GM21367 (cell line): Measurements from ENCODE around the gene LHFPL2.
"Not testable (repeated sequence)": the region's sequence is repeated elsewhere in the genome, so short reads cannot be mapped to it uniquely, and the experiment has no call there.

Experiments
- ATAC-seq: cut with Tn5 transposase; IDR thresholded peaks from one replicate; pipeline ENCODE4 v1.9.1; 2021; ENCODE audit not compliant: unreplicated experiment

Gene LHFPL2

GRCh38 chr5:78621291-78621738 lies 27.3 kb downstream of the LHFPL2 start:
- no peak for ATAC-seq

DNA sequence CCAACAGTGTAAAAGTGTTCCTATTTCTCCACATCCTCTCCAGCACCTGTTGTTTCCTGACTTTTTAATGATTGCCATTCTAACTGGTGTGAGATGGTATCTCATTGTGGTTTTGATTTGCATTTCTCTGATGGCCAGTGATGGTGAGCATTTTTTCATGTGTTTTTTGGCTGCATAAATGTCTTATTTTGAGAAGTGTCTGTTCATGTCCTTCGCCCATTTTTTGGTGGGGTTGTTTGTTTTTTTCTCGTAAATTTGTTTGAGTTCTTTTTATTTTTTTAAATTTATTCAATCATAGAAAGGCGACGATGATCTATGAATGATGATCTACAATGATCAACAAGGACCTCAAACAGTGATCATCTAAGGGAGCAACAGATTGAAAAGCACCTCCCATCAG lies 28.5 kb downstream of the LHFPL2 start:
- ATAC-seq: not testable (repeated sequence)

GRCh38 chr5:78618303-78618702 lies 30.3 kb downstream of the LHFPL2 start:
- no peak for ATAC-seq

GRCh38 chr5:78615697-78616096 lies 32.9 kb downstream of the LHFPL2 start:
- ATAC-seq: no peak

GRCh38 chr5:78614816-78615215 lies 33.8 kb downstream of the LHFPL2 start:
- ATAC-seq: no peak

GRCh38 chr5:78613756-78614155 lies 34.8 kb downstream of the LHFPL2 start:
- ATAC-seq: no peak

GRCh38 chr5:78613151-78613533 lies 35.4 kb downstream of the LHFPL2 start:
- no peak for ATAC-seq

- ATAC-seq: no peak
Observed at GRCh38 chr5:78612227-78613150, 36.1 kb downstream of the LHFPL2 start.

DNA sequence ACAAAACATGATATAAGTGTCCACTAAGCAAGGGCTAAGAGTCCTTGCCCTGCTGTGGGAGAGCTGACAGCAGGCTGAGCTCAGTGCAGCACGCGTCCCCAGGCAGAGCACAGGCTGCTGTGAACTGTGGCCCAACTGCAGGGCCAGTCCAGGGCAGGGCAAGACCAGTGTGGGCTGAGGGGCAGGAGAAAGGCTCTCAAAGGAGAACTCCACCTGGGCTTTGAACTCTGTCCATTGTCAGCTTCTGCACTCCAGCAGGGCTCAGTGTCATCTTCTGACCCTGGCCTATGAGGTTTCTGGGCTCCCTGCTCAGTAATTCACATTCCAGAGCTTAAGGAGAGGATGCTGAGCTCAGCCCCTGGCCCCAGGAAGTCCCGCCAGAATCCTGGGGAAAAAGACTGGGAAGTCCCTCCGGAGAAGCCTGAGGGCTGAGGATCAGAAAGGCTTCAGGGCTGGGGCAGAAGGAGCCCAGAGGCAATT lies 37.4 kb downstream of the LHFPL2 start:
- ATAC-seq: no peak

GRCh38 chr5:78610636-78611035 lies 37.9 kb downstream of the LHFPL2 start:
- ATAC-seq: no peak

- no peak for ATAC-seq
Observed at GRCh38 chr5:78610163-78610583, 38.4 kb downstream of the LHFPL2 start.

- ATAC-seq: no peak
Observed at GRCh38 chr5:78607864-78608263, 40.7 kb downstream of the LHFPL2 start.

GRCh38 chr5:78606241-78606640 lies 42.3 kb downstream of the LHFPL2 start:
- no peak for ATAC-seq

- ATAC-seq: no peak
Observed at GRCh38 chr5:78605611-78606010, 43.0 kb downstream of the LHFPL2 start.

DNA sequence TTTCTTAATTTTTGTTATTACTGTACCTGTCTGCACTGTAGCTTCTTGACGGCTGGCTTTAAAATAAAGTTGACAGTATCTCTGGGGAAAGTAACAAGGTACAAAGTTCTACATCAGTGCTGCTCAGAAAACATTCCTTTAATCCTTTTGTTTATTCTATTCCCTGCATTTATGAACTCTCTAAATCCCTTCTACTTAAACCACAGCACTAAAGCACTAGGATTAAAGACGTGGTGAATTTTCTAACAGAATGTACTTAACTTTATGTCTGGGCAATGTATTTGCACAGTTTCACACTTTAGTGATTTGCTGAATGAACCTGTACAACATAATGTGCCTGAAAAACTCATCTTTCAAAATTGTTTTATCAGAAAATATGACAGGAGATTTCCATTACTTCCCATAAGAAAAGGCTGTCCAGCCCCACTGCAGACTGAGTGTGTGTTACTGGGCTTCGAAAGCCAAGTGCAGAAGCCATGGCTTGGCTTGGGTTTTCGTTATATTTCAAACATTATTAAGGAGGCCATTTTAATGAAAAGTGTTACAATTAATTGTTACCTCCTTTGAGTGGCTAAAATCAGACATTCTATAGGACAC lies 43.8 kb downstream of the LHFPL2 start:
- ATAC-seq: no peak

GRCh38 chr5:78603636-78604175 lies 44.9 kb downstream of the LHFPL2 start:
- ATAC-seq: no peak

DNA sequence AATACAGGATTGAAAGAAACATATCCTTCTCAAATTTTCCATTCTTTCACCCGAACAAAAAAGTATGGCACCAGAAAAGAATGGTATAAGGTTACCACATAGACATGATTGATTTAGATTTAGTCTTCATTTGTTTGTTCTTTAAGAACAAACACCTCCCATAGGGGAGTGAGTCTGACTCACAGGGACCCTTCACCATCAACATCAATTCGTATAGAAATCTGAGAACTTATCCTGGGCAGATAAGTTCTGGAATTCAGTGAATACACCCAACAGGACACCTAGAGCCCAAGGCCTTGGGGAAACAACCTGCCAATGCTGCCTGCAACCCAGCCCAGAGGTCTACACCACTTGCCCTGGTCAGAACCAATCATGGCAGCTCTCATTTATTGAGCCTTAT lies 46.2 kb downstream of the LHFPL2 start:
- no peak for ATAC-seq

DNA sequence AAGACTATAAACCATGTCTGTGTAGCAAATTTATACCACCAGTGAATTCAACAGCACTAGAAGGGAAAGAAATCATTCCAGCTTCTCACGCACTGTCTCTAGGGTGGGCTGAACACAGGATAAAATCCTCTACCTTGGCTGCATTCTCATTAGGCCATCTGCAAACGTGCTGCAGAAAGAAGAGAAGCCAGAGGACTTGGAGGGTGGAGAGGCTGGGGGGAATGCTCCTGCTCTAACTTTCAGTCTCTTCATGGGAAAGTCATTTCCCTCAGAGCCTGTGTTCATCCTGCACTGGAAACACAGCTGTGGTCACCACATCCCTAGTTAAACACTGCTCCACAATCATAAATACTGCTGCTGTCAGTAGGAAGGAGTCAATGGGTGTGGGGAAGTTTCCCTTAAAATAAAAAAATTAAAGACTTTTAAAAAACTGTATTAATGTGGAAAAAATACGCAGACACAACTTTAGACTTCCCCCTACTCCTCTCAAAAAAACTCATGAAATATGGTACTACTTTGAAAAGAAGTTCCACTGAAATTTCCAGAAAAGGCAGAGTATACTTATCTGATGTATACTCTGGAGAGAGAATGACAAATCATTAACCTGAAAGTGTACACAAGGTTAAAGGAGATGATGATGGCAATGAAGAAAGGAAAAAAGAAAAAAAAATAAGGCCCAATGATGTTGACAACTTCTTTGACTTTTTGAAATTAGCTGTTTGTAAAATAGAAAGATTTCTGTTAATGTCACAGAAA lies 46.8 kb downstream of the LHFPL2 start:
- ATAC-seq: no peak

GRCh38 chr5:78600687-78601414 lies 47.7 kb downstream of the LHFPL2 start:
- ATAC-seq: no peak

DNA sequence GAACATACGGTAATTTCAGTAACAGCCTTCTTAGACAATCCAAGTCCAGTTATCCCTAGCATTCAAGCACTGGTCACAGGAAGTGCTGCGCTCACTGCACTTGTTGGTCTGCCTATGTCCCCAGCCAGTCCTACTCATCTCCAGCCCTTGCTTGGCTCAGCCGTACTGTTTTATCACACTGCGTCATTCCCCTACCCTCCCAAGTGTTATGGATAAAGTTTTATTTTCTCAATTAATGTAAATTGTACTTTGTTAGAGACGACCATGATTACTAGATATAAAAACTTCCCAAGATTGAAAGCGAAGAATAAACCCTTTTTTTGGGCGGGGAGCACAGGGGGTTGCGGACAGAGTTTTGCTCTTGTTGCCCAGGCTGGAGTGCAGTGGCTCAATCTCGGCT lies 49.6 kb downstream of the LHFPL2 start:
- ATAC-seq: no peak

GRCh38 chr5:78597974-78598371 lies 50.6 kb downstream of the LHFPL2 start:
- ATAC-seq: no peak
